GM21576 (cell line): ENCODE data around the gene RPS6KA4.

Source experiments
- ATAC-seq: cut with Tn5 transposase; IDR thresholded peaks from one replicate; pipeline ENCODE4 v1.9.1; 2021; ENCODE audit warnings: mild to moderate bottlenecking, moderate library complexity; ENCODE audit not compliant: unreplicated experiment

The RPS6KA4 gene

DNA sequence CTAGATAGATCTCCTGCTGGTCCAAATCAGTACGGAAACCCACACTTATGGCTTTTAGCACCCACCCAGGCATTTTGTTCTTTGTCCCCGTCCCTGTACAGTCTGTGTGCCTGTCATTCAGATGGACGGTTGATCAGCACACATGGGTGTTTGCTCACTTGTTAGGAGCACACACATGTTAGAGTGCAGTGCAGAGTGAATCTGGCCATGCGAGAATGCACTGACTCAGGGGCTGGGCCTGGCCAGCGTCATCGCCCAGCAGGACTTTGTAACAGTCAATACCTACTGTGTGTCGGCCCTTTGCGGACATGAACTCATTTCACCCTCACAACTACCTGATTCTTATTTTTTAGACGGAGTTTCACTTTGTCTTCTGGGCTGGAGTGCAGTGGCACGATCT is 3.4 kb downstream of the RPS6KA4 start:
- ATAC-seq: no peak

DNA sequence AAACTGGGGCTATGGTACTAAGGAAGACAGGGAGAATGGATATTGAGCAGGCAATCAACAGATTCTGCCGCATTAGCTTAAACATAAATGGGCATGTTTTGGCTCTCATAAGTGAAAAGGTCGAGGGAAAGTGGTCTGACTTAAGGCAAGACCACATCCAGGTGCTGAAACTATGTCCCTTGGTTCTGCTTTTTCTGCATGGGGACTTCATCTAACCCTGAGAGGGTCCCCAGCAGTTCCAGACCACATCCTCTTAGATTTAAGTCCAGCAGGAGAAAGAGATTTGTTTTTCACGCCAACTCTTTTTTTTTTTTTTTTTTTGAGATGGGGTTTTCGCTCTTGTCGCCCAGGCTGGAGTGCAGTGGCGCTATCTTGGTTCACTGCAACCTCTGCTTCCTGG is 5.5 kb downstream of the RPS6KA4 start:
- no peak for ATAC-seq

DNA sequence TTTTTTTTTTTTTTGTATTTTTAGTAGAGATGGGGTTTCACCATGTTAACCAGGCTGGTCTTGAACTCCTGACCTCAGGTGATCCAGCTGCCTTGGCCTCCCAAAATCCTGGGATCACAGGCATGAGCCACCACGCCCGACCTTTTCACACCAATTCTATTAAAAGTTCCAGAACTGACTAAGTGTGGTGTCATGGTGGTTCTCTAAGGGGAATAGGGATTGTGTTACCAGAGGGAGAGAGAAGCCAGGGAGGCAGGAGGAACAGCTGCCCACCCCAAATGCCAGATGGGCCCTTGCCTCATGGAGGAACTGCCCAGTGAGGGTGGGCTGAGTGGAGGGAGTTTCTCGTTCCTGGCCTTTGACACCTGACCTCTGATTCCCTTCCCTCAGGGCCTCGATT is 5.9 kb downstream of the RPS6KA4 start:
- no peak for ATAC-seq

GRCh38 chr11:64366751-64367150 is 7.8 kb downstream of the RPS6KA4 start:
- no peak for ATAC-seq

GRCh38 chr11:64367931-64368672 is 9.1 kb downstream of the RPS6KA4 start:
- ATAC-seq: no peak

DNA sequence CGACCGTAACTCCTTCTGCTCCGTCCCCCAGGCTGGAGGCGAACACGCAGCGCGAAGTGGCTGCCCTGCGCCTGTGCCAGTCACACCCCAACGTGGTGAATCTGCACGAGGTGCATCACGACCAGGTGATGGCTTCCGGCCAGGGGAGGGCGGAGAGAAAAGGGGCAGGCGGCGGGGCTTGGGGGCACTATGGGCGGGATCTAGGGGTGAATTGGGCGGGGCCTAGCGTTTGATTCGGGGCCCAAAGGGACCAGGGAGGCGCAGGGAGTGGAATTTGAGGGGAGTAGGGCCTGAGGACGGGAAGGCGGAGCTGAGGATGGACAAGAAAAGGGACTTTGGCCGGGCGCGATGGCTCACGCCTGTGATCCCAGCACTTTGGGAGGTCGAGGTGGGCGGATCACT is 9.7 kb downstream of the RPS6KA4 start:
- no peak for ATAC-seq

GRCh38 chr11:64369440-64370421 is 10.8 kb downstream of the RPS6KA4 start:
- no peak for ATAC-seq

- ATAC-seq: no peak
Observed at GRCh38 chr11:64371201-64371600, 12.2 kb downstream of the RPS6KA4 start.

- ATAC-seq: no peak
Observed at GRCh38 chr11:64372021-64372420, 13.1 kb downstream of the RPS6KA4 start.

- no peak for ATAC-seq
Observed at GRCh38 chr11:64372802-64373597, 14.0 kb downstream of the RPS6KA4 start.

GRCh38 chr11:64373598-64373974 is 14.6 kb downstream of the RPS6KA4 start:
- ATAC-seq: no peak

DNA sequence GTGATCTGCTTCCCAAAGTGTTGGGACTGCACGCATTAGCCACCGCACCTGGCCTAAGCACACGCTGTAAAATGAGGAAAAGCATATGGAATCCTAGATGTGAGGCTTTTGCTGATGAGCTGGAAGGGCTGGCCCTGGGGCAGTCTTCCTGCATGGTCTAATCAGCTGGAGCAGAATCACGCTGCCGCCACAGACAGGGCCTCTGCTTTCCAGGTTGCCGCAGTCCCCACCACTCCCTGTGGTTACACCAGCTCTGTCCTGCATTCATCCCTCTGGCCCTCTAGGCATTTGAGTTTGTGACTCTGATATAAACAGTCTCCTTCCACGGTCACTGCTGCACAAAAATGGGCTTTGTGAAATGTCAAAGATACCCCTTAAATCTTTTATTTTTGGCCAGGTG is 17.1 kb downstream of the RPS6KA4 start:
- no peak for ATAC-seq

DNA sequence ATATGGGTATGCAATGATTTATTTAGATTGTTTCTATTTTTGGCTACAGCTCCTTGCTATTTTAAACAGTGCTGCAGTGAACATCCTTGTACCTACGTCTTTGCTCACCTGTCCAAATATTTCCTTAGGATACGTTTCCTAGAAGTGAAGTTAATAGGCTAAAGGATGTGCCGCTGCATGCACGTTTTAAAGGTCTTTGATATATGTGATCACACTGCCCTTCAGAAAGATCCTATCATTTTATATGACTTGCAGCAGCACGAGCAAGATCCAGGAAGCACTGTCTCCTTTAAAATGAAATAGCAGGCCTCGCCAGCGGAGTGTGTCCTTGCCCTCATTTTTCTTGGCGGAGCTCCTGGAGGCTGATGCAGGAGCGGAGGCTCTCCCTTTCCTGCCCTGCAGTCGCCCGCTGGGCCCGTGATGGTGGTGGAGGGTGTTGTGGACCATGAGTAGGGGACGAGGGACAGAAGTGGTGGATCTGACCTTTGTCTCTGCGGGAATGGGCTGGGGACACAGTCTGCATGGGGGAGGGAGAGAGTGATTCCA is 19.4 kb downstream of the RPS6KA4 start:
- no peak for ATAC-seq

GRCh38 chr11:64379160-64379559 is 20.2 kb downstream of the RPS6KA4 start:
- no peak for ATAC-seq

GRCh38 chr11:64379817-64380709 is 21.1 kb downstream of the RPS6KA4 start:
- ATAC-seq: no peak

DNA sequence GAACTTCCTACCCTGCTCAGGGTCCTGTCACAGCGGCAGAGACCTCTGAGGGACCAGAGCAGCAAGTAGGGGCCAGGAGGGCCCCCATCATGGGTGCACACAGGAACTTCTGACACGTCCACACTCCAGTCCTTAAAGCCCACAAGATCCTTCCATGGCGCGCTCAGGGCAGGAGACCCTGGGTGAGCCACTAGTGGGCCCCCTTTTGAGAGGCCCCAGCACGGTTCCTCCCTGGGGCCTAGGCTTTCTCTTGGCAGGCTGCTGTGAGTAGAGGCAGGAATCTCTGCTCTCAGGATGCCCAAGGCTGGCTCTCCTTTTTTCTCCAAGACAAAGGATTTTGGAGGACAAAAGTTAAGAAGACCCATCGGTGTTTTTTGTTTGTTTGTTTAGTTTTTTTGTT is 22.4 kb downstream of the RPS6KA4 start:
- ATAC-seq: no peak

DNA sequence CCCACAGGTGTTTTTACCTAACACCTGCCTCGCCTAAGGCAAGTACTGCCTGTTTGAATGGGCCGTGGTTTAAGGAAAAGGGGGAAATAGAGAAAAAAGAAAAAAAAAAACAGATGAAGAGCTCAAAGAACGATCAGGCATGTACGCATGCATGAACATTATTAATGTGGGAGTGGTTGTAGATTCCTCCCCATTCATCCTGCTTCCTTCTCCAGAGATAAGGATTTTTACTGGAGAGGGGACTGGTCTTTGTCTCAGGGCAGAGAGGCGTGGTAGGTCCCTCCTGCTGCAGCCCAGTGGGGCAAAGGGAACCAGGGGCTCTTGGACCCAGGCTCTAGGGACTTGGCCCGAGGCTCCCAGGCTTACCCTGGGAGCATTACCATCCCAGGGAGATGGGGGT is 23.1 kb downstream of the RPS6KA4 start:
- no peak for ATAC-seq

- no peak for ATAC-seq
Observed at GRCh38 chr11:64382586-64382985, 23.6 kb downstream of the RPS6KA4 start.

GRCh38 chr11:64383580-64383979 is 24.6 kb downstream of the RPS6KA4 start:
- ATAC-seq: no peak
